GM21367 (cell line): ENCODE measurements around the gene GNB1L.

Source experiments
- ATAC-seq: cut with Tn5 transposase; IDR thresholded peaks from one replicate; pipeline ENCODE4 v1.9.1; 2021; ENCODE audit not compliant: unreplicated experiment

GNB1L gene

GRCh38 chr22:19765477-19766239 is 89.0 kb downstream of the GNB1L start:
- ATAC-seq, result no peak

GRCh38 chr22:19764636-19765476 is 89.8 kb downstream of the GNB1L start:
- ATAC-seq, result no peak

GRCh38 chr22:19764299-19764593 is 90.4 kb downstream of the GNB1L start:
- no peak for ATAC-seq

GRCh38 chr22:19763458-19764298 is 91.0 kb downstream of the GNB1L start:
- no peak for ATAC-seq

- no peak for ATAC-seq
These were observed 91.9 kb downstream of the GNB1L start for GRCh38 chr22:19762568-19763457.

- ATAC-seq, result no peak
These were observed 92.7 kb downstream of the GNB1L start for GRCh38 chr22:19761725-19762567.

- no peak for ATAC-seq
These were observed 93.5 kb downstream of the GNB1L start for GRCh38 chr22:19760951-19761724.

- ATAC-seq, result no peak
These were observed 94.4 kb downstream of the GNB1L start, which contains the start of gene TBX1 for GRCh38 chr22:19760058-19760950. TSS of gene TBX1 (plus strand) at chr22:19760778. CDS start at chr22:19760844, 66 bp downstream.

- no peak for ATAC-seq
These were observed 95.1 kb downstream of the GNB1L start for GRCh38 chr22:19759427-19760057.

- ATAC-seq, result no peak
These were observed 95.7 kb downstream of the GNB1L start for GRCh38 chr22:19758896-19759426.

GRCh38 chr22:19757985-19758895 is 96.4 kb downstream of the GNB1L start:
- no peak for ATAC-seq

- ATAC-seq, result no peak
These were observed 97.3 kb downstream of the GNB1L start for GRCh38 chr22:19757140-19757984.

GRCh38 chr22:19756288-19757128 is 98.2 kb downstream of the GNB1L start:
- no peak for ATAC-seq

- ATAC-seq, result no peak
These were observed 98.9 kb downstream of the GNB1L start for GRCh38 chr22:19755722-19756287.
